ENCODE results near the gene GIGYF2.

GRCh38 chr2:232843834-232844233 is 146.7 kb downstream of the GIGYF2 start:
- TF ChIP-seq KDM1A (IDR thresholded peaks at IDR 0.05; ENCODE audit: low read depth) (no peak), CTCF (IDR thresholded peaks at IDR 0.05) (peak; percentile 32; the same call in 1 of the 3 replicates), POLR2A (IDR thresholded peaks at IDR 0.05; ENCODE audit: low read length) (no peak), MAX (IDR thresholded peaks at IDR 0.05) (no peak)

All from A549 (cell line).